Measurements from ENCODE around the gene WDR38.

The WDR38 gene

GRCh38 chr9:124875501-124875900 is 22.2 kb downstream of the WDR38 start:
- Mint-ChIP-seq H3K9me3 (no peaks in the 10 kb centered on the region), H3K36me3 (ENCODE audit: low read depth) (peaks cover 67% of the 10 kb centered on the region), H3K4me3 (no peak overlapping the region), H3K27me3 (ENCODE audit: low read depth) (no peaks in the 10 kb centered on the region), H3K4me1 (ENCODE audit: low read depth) (peaks cover 22% of the 10 kb centered on the region), H3K27ac (no peak overlapping the region)
- DNase-seq (ENCODE audit: low spot score), result no peak

- Mint-ChIP-seq H3K36me3 (ENCODE audit: low read depth) (peaks cover 52% of the 10 kb centered on the region), H3K27ac (peak overlapping the region; percentile 6), H3K4me1 (ENCODE audit: low read depth) (peaks cover 8% of the 10 kb centered on the region), H3K9me3 (no peaks in the 10 kb centered on the region), H3K27me3 (ENCODE audit: low read depth) (no peaks in the 10 kb centered on the region), H3K4me3 (no peak overlapping the region)
- no peak for DNase-seq (ENCODE audit: low spot score)
These were observed 23.9 kb downstream of the WDR38 start for GRCh38 chr9:124877021-124877782.

- H3K27me3 Mint-ChIP-seq (ENCODE audit: low read depth), result no peaks in the 10 kb centered on the region
- no peak overlapping the region for H3K27ac Mint-ChIP-seq
- H3K36me3 Mint-ChIP-seq (ENCODE audit: low read depth), result peaks cover 48% of the 10 kb centered on the region
- no peaks in the 10 kb centered on the region for H3K9me3 Mint-ChIP-seq
- H3K4me3 Mint-ChIP-seq, result no peak overlapping the region
- peaks cover 4% of the 10 kb centered on the region for H3K4me1 Mint-ChIP-seq (ENCODE audit: low read depth)
- no peak for DNase-seq (ENCODE audit: low spot score)
These were observed 24.8 kb downstream of the WDR38 start for GRCh38 chr9:124878021-124878420.

- DNase-seq (ENCODE audit: low spot score), result no peak
- Mint-ChIP-seq H3K4me1 (ENCODE audit: low read depth) (peaks cover 2% of the 10 kb centered on the region), H3K9me3 (no peaks in the 10 kb centered on the region), H3K36me3 (ENCODE audit: low read depth) (peaks cover 43% of the 10 kb centered on the region), H3K27ac (no peak overlapping the region), H3K4me3 (no peak overlapping the region), H3K27me3 (ENCODE audit: low read depth) (no peaks in the 10 kb centered on the region)
These were observed 25.3 kb downstream of the WDR38 start for GRCh38 chr9:124878518-124878917.

- Mint-ChIP-seq H3K4me1 (ENCODE audit: low read depth) (no peaks in the 10 kb centered on the region), H3K36me3 (ENCODE audit: low read depth) (peaks cover 43% of the 10 kb centered on the region), H3K9me3 (no peaks in the 10 kb centered on the region), H3K4me3 (no peak overlapping the region), H3K27me3 (ENCODE audit: low read depth) (no peaks in the 10 kb centered on the region), H3K27ac (no peak overlapping the region)
- no peak for DNase-seq (ENCODE audit: low spot score)
These were observed 26.0 kb downstream of the WDR38 start for GRCh38 chr9:124879226-124879625.

GRCh38 chr9:124880501-124880900 is 27.2 kb downstream of the WDR38 start:
- Mint-ChIP-seq H3K4me1 (ENCODE audit: low read depth) (no peaks in the 10 kb centered on the region), H3K36me3 (ENCODE audit: low read depth) (peaks cover 36% of the 10 kb centered on the region), H3K9me3 (no peaks in the 10 kb centered on the region), H3K27me3 (ENCODE audit: low read depth) (no peaks in the 10 kb centered on the region), H3K4me3 (no peak overlapping the region), H3K27ac (no peak overlapping the region)
- DNase-seq (ENCODE audit: low spot score), result no peak

GRCh38 chr9:124881138-124881743 is 28.0 kb downstream of the WDR38 start:
- H3K36me3 Mint-ChIP-seq (ENCODE audit: low read depth), result peaks cover 38% of the 10 kb centered on the region
- no peak overlapping the region for H3K4me3 Mint-ChIP-seq
- H3K4me1 Mint-ChIP-seq (ENCODE audit: low read depth), result no peaks in the 10 kb centered on the region
- no peaks in the 10 kb centered on the region for H3K27me3 Mint-ChIP-seq (ENCODE audit: low read depth)
- no peak for DNase-seq (ENCODE audit: low spot score)
- H3K27ac Mint-ChIP-seq, result no peak overlapping the region
- H3K9me3 Mint-ChIP-seq, result no peaks in the 10 kb centered on the region

GRCh38 chr9:124882231-124882630 is 29.0 kb downstream of the WDR38 start:
- no peak overlapping the region for H3K27ac Mint-ChIP-seq

GRCh38 chr9:124884376-124884775 is 31.1 kb downstream of the WDR38 start:
- H3K4me3 Mint-ChIP-seq, result no peak overlapping the region
- no peak for DNase-seq (ENCODE audit: low spot score)
- peaks cover 18% of the 10 kb centered on the region for H3K36me3 Mint-ChIP-seq (ENCODE audit: low read depth)
- no peaks in the 10 kb centered on the region for H3K27me3 Mint-ChIP-seq (ENCODE audit: low read depth)
- no peaks in the 10 kb centered on the region for H3K4me1 Mint-ChIP-seq (ENCODE audit: low read depth)
- no peak overlapping the region for H3K27ac Mint-ChIP-seq
- H3K9me3 Mint-ChIP-seq, result no peaks in the 10 kb centered on the region

More at GRCh38 chr9:124882231-124882630, 29.0 kb downstream of the WDR38 start:
- no peak overlapping the region for H3K4me3 Mint-ChIP-seq
- H3K27me3 Mint-ChIP-seq (ENCODE audit: low read depth), result no peaks in the 10 kb centered on the region
- peaks cover 35% of the 10 kb centered on the region for H3K36me3 Mint-ChIP-seq (ENCODE audit: low read depth)
- no peaks in the 10 kb centered on the region for H3K4me1 Mint-ChIP-seq (ENCODE audit: low read depth)
- H3K9me3 Mint-ChIP-seq, result no peaks in the 10 kb centered on the region
- DNase-seq (ENCODE audit: low spot score), result no peak

- Mint-ChIP-seq H3K4me1 (ENCODE audit: low read depth) (no peaks in the 10 kb centered on the region), H3K27ac (no peak overlapping the region), H3K4me3 (no peak overlapping the region), H3K36me3 (ENCODE audit: low read depth) (peaks cover 23% of the 10 kb centered on the region), H3K9me3 (no peaks in the 10 kb centered on the region), H3K27me3 (ENCODE audit: low read depth) (no peaks in the 10 kb centered on the region)
- no peak for DNase-seq (ENCODE audit: low spot score)
These were observed 32.3 kb downstream of the WDR38 start for GRCh38 chr9:124885551-124885950.

GRCh38 chr9:124886461-124886860 is 33.2 kb downstream of the WDR38 start:
- peaks cover 29% of the 10 kb centered on the region for H3K36me3 Mint-ChIP-seq (ENCODE audit: low read depth)
- no peaks in the 10 kb centered on the region for H3K27me3 Mint-ChIP-seq (ENCODE audit: low read depth)
- no peak overlapping the region for H3K27ac Mint-ChIP-seq

GRCh38 chr9:124886866-124887492 is 33.7 kb downstream of the WDR38 start:
- no peak overlapping the region for H3K27ac Mint-ChIP-seq
- no peak overlapping the region for H3K4me3 Mint-ChIP-seq

More at GRCh38 chr9:124886461-124886860, 33.2 kb downstream of the WDR38 start:
- no peak overlapping the region for H3K4me3 Mint-ChIP-seq
- H3K4me1 Mint-ChIP-seq (ENCODE audit: low read depth), result no peaks in the 10 kb centered on the region
- DNase-seq (ENCODE audit: low spot score), result no peak
- no peaks in the 10 kb centered on the region for H3K9me3 Mint-ChIP-seq

GRCh38 chr9:124887832-124888231 is 34.6 kb downstream of the WDR38 start:
- peaks cover 27% of the 10 kb centered on the region for H3K36me3 Mint-ChIP-seq (ENCODE audit: low read depth)

More at GRCh38 chr9:124886866-124887492, 33.7 kb downstream of the WDR38 start:
- H3K27me3 Mint-ChIP-seq (ENCODE audit: low read depth), result no peaks in the 10 kb centered on the region
- peaks cover 27% of the 10 kb centered on the region for H3K36me3 Mint-ChIP-seq (ENCODE audit: low read depth)
- H3K4me1 Mint-ChIP-seq (ENCODE audit: low read depth), result no peaks in the 10 kb centered on the region
- DNase-seq (ENCODE audit: low spot score), result no peak
- H3K9me3 Mint-ChIP-seq, result no peaks in the 10 kb centered on the region

GRCh38 chr9:124889006-124889405 is 35.7 kb downstream of the WDR38 start:
- Mint-ChIP-seq H3K4me1 (ENCODE audit: low read depth) (no peaks in the 10 kb centered on the region), H3K36me3 (ENCODE audit: low read depth) (peaks cover 29% of the 10 kb centered on the region)

More at GRCh38 chr9:124887832-124888231, 34.6 kb downstream of the WDR38 start:
- no peaks in the 10 kb centered on the region for H3K9me3 Mint-ChIP-seq
- no peak overlapping the region for H3K4me3 Mint-ChIP-seq
- no peaks in the 10 kb centered on the region for H3K27me3 Mint-ChIP-seq (ENCODE audit: low read depth)
- no peak overlapping the region for H3K27ac Mint-ChIP-seq
- no peaks in the 10 kb centered on the region for H3K4me1 Mint-ChIP-seq (ENCODE audit: low read depth)
- DNase-seq (ENCODE audit: low spot score), result no peak

More at GRCh38 chr9:124889006-124889405, 35.7 kb downstream of the WDR38 start:
- Mint-ChIP-seq H3K9me3 (no peaks in the 10 kb centered on the region), H3K4me3 (no peak overlapping the region), H3K27ac (no peak overlapping the region), H3K27me3 (ENCODE audit: low read depth) (no peaks in the 10 kb centered on the region)
- DNase-seq (ENCODE audit: low spot score), result no peak
